Gastroesophageal sphincter (tissue), 4 donors: ENCODE results near the gene ABCC5. TPM values are rescaled to one million over a fixed set of nuclear protein-coding genes. Genes with fewer than 3 reads are reported as not detected.
A peak's percentile ranks its signal among the peaks of the same experiment; 100 is the strongest.

Source experiments
- ATAC-seq: fragments of 150-250 bp; one replicate; pipeline ENCODE4 v1.9.1; 2016; ENCODE audit warnings: mild to moderate bottlenecking, moderate library complexity
- H3K27ac ChIP-seq, 4 donors: fragments of 200-600 bp; sonication (generic) in 3 of 4; 1 replicate in 3 of 4; 2 replicates in 1 of 4; pipeline ENCODE4 v1.5.1; 2016 to 2019
- H3K27me3 ChIP-seq: fragments of 200-600 bp; sonication (generic); one replicate; pipeline ENCODE4 v1.5.1; 2019
- H3K36me3 ChIP-seq, 2 donors: fragments of 200-600 bp; sonication (generic); one replicate each; pipeline ENCODE4 v1.5.1; 2019; ENCODE audit warnings: control low read depth in 1 of 2
- H3K4me1 ChIP-seq, 3 donors: fragments of 200-600 bp; sonication (generic); 1 replicate in 2 of 3; 2 replicates in 1 of 3; pipeline ENCODE4 v1.5.1; 2016 to 2019; ENCODE audit warnings: control low read depth in 2 of 3
- H3K4me3 ChIP-seq, 2 donors: fragments of 200-600 bp; sonication (generic); one replicate each; pipeline ENCODE4 v1.5.1; 2019; ENCODE audit warnings: mild to moderate bottlenecking in 1 of 2, moderate library complexity in 1 of 2
- H3K9me3 ChIP-seq, 3 donors: fragments of 200-600 bp; sonication (generic); one replicate each; pipeline ENCODE4 v1.5.1; 2017 to 2019; ENCODE audit warnings: control low read depth in 2 of 3
- EP300 ChIP-seq: sonication (generic); formaldehyde crosslinking; IDR thresholded peaks from one replicate; pipeline ENCODE4 v1.6.1; 2017; ENCODE audit warnings: antibody characterized with exemption, mild to moderate bottlenecking
- POLR2A ChIP-seq, 2 donors: fragments of 450-650 bp; IDR thresholded peaks; one replicate each; pipeline ENCODE4 v1.6.1; 2017; ENCODE audit warnings: antibody characterized with exemption in 2 of 2, mild to moderate bottlenecking in 2 of 2, moderate library complexity in 1 of 2
- POLR2AphosphoS5 ChIP-seq: sonication (generic); formaldehyde crosslinking; IDR thresholded peaks from one replicate; pipeline ENCODE4 v1.6.1; 2017; ENCODE audit warnings: antibody characterized with exemption
- WGBS, 2 donors: methylation state at CpG; one replicate each; pipeline ENCODE4 v1.1.5; 2018; ENCODE audit warnings: low coverage in 1 of 2; 5-methylcytosine and 5-hydroxymethylcytosine counted together
- total RNA-seq, 4 donors: library from RNA; depleted of rRNA; stranded (reverse); fragments of >200 nt; gene quantifications; one replicate each; pipeline ENCODE4 v1.1.0, GENCODE V29; 2016
- TF ChIP-seq, protein P1 (sequence below), 4 experiments: fragments of 200-600 bp in 2 of 4; fragments of 450-650 bp in 2 of 4; sonication (generic) in 1 of 4; IDR thresholded peaks; one replicate each; pipeline ENCODE4 v1.5.1; 2017 to 2019; ENCODE audit warnings: antibody characterized with exemption in 4 of 4, mild to moderate bottlenecking in 2 of 4, moderate library complexity in 2 of 4

ABCC5 gene
- total RNA-seq, 4 donors from 2014 or later: 16.2 to 25.1 (median 17.5) TPM

DNA sequence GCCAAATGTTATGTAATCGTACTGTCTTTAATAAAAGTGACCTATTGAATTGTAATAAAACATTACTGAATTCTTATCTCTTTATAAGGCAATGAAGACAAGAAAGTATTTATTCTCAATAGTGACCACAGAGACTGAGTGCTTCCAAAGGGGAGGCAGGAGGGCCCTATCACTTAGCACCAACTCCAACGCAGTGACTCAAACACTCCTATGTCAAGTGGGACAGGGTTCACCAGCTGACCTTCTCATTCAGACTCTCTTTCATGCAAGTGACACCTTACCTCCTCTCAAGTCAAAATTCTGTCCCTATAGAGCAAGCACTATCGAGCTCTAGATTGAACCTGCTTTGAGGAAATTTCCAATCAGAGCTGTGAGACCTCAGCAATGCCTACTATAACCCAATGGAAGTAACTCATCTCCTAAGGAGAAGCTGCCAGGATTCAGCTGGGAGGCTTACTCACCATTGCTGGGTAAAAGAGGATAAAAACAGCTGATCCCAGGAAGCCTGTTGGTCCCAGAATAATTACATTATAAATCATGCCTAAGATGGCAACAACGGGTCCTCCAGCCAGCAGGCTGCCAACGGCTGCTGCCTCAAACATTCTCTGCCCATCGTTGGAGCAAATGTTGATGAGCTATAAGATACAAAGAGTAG, 35.6 kb downstream of the ABCC5 start:
- no peaks in the 10 kb centered on the region for H3K27me3 ChIP-seq
- H3K4me1 ChIP-seq: peaks cover 0 to 20% (median 4%) of the 10 kb centered on the region in 3 donors
- TF ChIP-seq POLR2AphosphoS5 (no peak), POLR2A (IDR thresholded peaks at IDR 0.05) (no peak)
- H3K36me3 ChIP-seq: peaks cover 0 to 61% of the 10 kb centered on the region in 2 donors
- H3K4me3 ChIP-seq: no peak overlapping the region
- no peak for ATAC-seq
- no peak overlapping the region for H3K27ac ChIP-seq
- no peaks in the 10 kb centered on the region for H3K9me3 ChIP-seq
- 68 to 83% methylated on average over 5 to 6 of the region's 6 CpGs for WGBS, 2 donors

DNA sequence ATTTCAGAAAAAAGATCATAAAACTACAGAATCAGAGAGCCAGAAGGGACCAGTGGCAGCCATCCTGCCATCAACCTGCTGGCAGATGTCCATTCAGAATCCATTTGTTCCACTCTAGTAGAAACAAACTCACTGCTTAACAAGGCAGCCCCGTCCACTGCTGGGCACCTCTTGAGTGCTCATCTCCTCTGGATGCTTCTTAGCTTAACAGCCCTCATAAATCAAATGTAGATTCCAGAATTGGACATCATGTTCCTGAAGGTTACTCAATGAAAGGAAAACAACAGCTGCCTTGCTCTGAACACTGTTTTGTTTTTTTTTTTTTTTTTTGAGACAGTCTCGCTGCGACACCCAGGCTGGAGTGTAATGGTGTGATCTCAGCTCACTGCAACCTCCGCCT, 37.3 kb downstream of the ABCC5 start:
- Histone ChIP-seq H3K36me3 (peaks cover 0 to 65% of the 10 kb centered on the region in 2 donors), H3K4me3 (no peak overlapping the region), H3K27ac (no peak overlapping the region), H3K4me1 (peaks cover 0 to 15% (median 4%) of the 10 kb centered on the region in 3 donors), H3K27me3 (no peaks in the 10 kb centered on the region), H3K9me3 (no peaks in the 10 kb centered on the region)
- WGBS, 2 donors: 54 to 81% methylated on average over 1 to 4 of the region's 4 CpGs
- peak; percentile 57 for ATAC-seq
- TF ChIP-seq POLR2A (IDR thresholded peaks at IDR 0.05): no peak
- no peak for TF ChIP-seq POLR2AphosphoS5
- no peak for TF ChIP-seq EP300
- TF ChIP-seq, protein P1, sequence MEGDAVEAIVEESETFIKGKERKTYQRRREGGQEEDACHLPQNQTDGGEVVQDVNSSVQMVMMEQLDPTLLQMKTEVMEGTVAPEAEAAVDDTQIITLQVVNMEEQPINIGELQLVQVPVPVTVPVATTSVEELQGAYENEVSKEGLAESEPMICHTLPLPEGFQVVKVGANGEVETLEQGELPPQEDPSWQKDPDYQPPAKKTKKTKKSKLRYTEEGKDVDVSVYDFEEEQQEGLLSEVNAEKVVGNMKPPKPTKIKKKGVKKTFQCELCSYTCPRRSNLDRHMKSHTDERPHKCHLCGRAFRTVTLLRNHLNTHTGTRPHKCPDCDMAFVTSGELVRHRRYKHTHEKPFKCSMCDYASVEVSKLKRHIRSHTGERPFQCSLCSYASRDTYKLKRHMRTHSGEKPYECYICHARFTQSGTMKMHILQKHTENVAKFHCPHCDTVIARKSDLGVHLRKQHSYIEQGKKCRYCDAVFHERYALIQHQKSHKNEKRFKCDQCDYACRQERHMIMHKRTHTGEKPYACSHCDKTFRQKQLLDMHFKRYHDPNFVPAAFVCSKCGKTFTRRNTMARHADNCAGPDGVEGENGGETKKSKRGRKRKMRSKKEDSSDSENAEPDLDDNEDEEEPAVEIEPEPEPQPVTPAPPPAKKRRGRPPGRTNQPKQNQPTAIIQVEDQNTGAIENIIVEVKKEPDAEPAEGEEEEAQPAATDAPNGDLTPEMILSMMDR (IDR thresholded peaks at IDR 0.05): no peak

DNA sequence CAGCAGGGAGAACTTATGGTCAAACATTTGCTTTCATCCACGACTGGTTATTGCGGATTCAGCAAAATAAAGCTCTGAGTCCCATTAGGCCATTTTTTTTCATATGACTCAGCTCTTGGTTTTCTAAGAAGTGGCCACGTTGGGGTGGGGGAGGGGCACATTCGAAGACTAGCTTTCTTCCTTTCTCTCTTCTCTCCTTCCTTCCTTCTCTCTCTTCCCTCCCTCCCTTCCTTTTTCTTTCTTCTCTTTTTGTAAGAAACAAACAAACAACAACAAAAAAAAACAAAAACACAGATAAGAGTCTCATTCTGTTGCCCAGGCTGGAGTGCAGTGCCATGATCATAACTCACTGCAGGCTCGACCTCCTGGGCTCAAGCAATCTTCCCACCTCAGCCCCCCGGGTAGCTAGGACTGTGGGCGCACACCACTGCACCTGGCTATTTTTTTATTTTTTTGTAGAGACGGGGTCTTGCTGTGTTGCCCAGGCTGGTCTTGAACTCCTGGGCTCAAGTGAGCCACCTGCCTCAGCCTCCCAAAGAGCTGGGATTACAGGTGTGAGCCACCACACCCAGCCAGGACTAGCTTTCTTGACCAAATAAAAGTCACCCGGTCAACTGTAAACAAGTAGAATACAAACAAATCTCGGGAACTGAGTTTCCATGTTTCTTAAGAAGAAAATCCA, 41.6 kb downstream of the ABCC5 start:
- TF ChIP-seq POLR2A (IDR thresholded peaks at IDR 0.05) (no peak), POLR2AphosphoS5 (no peak)
- Histone ChIP-seq H3K9me3 (no peaks in the 10 kb centered on the region), H3K36me3 (peaks cover 0 to 69% of the 10 kb centered on the region in 2 donors), H3K4me1 (no peaks in the 10 kb centered on the region), H3K27ac (no peak overlapping the region), H3K27me3 (no peaks in the 10 kb centered on the region), H3K4me3 (no peak overlapping the region)
- no peak for ATAC-seq
- 87 to 95% methylated on average over 3 to 10 of the region's 10 CpGs for WGBS, 2 donors

DNA sequence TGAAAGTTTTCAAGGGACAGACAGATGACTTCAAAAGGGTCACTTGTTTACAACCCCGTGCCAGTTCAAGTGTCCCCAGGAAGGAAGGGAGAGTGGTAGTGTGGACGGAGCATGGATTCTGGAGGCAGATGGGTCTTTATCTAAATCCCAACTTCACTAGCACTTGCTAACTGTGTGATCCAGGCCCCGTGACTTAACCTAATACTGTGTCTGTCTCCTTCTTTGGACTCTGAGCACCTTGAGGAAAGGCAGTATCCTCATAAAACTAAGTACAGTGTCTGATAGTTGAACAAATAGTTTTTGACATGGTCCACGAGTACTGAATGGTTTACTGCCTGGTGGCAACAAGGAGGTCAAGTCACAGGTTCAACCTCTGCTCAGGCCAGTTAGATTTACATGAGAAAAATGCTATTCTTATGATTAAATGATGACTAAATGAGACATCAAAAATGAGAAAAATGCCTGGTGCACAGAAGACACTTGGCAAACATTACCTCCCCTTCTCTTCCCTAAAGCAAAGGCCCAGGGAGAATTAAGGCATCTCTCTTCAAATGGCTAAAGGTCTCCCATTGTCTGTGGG, 48.9 kb downstream of the ABCC5 start:
- Histone ChIP-seq H3K36me3 (peaks cover 0 to 91% of the 10 kb centered on the region in 2 donors), H3K4me1 (no peaks in the 10 kb centered on the region), H3K27ac (no peak overlapping the region), H3K27me3 (no peaks in the 10 kb centered on the region), H3K4me3 (no peak overlapping the region), H3K9me3 (no peaks in the 10 kb centered on the region)
- no peak for TF ChIP-seq POLR2A (IDR thresholded peaks at IDR 0.05)
- TF ChIP-seq, protein P1 (IDR thresholded peaks at IDR 0.05): no peak
- no peak for TF ChIP-seq POLR2AphosphoS5
- no peak for TF ChIP-seq EP300
- WGBS, 2 donors: 83 to 93% methylated on average over 2 to 4 of the region's 4 CpGs
- ATAC-seq: no peak

DNA sequence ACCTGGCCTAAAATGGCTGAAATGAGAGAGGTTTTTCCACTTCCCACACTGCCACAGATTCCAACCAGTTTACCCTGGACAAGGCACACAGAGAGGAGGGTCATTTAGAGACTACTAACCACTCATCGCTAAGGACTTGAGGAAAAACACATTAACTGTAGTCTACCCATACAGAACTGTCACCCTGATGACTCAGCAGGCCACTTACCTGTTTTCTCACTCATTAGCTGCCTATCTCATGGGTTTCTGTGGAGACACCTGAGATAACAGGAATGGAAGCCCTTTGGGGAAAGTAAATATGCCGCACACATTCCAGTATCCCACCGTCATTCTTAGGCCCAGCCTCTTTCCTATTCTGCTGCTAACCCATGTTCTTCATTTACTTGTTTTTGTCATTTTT, 50.0 kb downstream of the ABCC5 start:
- Histone ChIP-seq H3K27me3 (no peaks in the 10 kb centered on the region), H3K9me3 (no peaks in the 10 kb centered on the region), H3K4me1 (no peaks in the 10 kb centered on the region), H3K36me3 (peaks cover 0 to 100% of the 10 kb centered on the region in 2 donors), H3K27ac (no peak overlapping the region), H3K4me3 (no peak overlapping the region)
- ATAC-seq: no peak
- WGBS, 2 donors: 78 to 87% methylated on average over 3 of the region's 3 CpGs
- TF ChIP-seq, protein P1 (IDR thresholded peaks at IDR 0.05): no peak
- no peak for TF ChIP-seq POLR2A (IDR thresholded peaks at IDR 0.05)
